C4-2B (cell line): ENCODE data around the gene MUC5B.

Experiments used
- ZFX ChIP-seq: fragments of 450-650 bp; IDR thresholded peaks from 2 replicates; pipeline ENCODE4 v1.6.1; 2017
- TF ChIP-seq, protein P1 (sequence below): fragments of 450-650 bp; conservative IDR thresholded peaks from 2 replicates; pipeline ENCODE4 v1.5.1; 2017; ENCODE audit warnings: mild to moderate bottlenecking

DNA sequence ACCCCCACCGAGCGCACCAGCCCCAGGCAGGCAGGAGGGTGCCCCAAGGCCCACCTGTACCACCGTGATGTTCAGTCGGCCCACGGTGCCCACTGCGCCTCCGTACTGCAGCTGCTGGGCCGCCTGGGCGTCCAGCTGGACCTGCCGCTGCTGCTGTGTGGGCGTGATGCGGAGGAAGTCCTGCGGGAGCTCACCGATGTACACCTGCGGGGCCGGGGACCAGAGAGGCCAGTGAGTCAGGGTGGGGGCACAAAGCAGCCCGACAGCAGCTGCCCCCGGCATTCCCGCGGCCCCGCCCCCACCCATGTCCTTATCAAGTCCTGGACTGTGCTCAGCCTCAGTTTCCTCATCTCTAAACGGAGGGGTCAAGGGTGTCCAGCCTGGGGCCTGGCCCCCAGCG is 72.7 kb downstream of the MUC5B start:
- TF ChIP-seq ZFX, result no peak
- TF ChIP-seq, protein P1, sequence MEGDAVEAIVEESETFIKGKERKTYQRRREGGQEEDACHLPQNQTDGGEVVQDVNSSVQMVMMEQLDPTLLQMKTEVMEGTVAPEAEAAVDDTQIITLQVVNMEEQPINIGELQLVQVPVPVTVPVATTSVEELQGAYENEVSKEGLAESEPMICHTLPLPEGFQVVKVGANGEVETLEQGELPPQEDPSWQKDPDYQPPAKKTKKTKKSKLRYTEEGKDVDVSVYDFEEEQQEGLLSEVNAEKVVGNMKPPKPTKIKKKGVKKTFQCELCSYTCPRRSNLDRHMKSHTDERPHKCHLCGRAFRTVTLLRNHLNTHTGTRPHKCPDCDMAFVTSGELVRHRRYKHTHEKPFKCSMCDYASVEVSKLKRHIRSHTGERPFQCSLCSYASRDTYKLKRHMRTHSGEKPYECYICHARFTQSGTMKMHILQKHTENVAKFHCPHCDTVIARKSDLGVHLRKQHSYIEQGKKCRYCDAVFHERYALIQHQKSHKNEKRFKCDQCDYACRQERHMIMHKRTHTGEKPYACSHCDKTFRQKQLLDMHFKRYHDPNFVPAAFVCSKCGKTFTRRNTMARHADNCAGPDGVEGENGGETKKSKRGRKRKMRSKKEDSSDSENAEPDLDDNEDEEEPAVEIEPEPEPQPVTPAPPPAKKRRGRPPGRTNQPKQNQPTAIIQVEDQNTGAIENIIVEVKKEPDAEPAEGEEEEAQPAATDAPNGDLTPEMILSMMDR, result no peak
